Panc1 (cell line): ENCODE measurements around the gene BHLHA15. TPM values are rescaled to one million over a fixed set of nuclear protein-coding genes. Genes with fewer than 3 reads are reported as not detected.

Experiments
- ATAC-seq: fragments of 200-7000 bp; cut with Tn5 transposase; 2 replicates; pipeline ENCODE4 v1.9.1; 2020; ENCODE audit warnings: mild to moderate bottlenecking, moderate library complexity
- BruUV-seq: library from RNA; stranded (reverse); fragments of 400-500 nt; replicated peaks from 2 replicates; lab custom pipeline; 2021; lab: Mats Ljungman, UMichigan
- CTCF ChIA-PET: fragments of 300-600 bp; sonication (Branson Sonifier 250); formaldehyde crosslinking; loops from one replicate; lab custom pipeline; 2022; ENCODE audit warnings: antibody characterized with exemption; lab: Charles Lee
- POLR2A ChIA-PET: fragments of 300-600 bp; sonication (Branson Sonifier 250); formaldehyde crosslinking; loops from one replicate; lab custom pipeline; 2022; ENCODE audit warnings: antibody characterized with exemption; lab: Charles Lee
- DNase-seq: peaks from one replicate; pipeline ENCODE4 v3.0.0-alpha.2; 2010; ENCODE audit warnings: low read depth, low spot score
- H3K27ac ChIP-seq: 2 replicates; pipeline ENCODE4 v1.5.1; 2011; ENCODE audit warnings: mild to moderate bottlenecking, low read length, inconsistent platforms
- H3K27me3 ChIP-seq: fragments of 200-500 bp; sonication (Bioruptor generic); 2 replicates; pipeline ENCODE4 v1.6.0; 2014; ENCODE audit warnings: low read length, inconsistent platforms; ENCODE audit not compliant: control insufficient read depth, insufficient read depth
- H3K36me3 ChIP-seq: fragments of 200-500 bp; sonication (Bioruptor generic); 2 replicates; pipeline ENCODE4 v1.5.1; 2014; ENCODE audit warnings: inconsistent platforms, mild to moderate bottlenecking, low read length, moderate library complexity; ENCODE audit not compliant: control insufficient read depth, insufficient read depth
- H3K4me1 ChIP-seq: 2 replicates; pipeline ENCODE4 v1.5.1; 2011; ENCODE audit warnings: inconsistent platforms, mild to moderate bottlenecking, low read length, moderate library complexity; ENCODE audit not compliant: control insufficient read depth, insufficient read depth
- H3K4me3 ChIP-seq, 2 experiments: 2 replicates each; pipeline ENCODE4 v1.5.1; 2011 to 2012; ENCODE audit warnings: low read depth in 2 of 2, low read length in 2 of 2, mild to moderate bottlenecking in 2 of 2, inconsistent platforms in 1 of 2, moderate library complexity in 1 of 2
- H3K9me3 ChIP-seq: fragments of 200-500 bp; sonication (Bioruptor generic); 2 replicates; pipeline ENCODE4 v1.5.1; 2014; ENCODE audit warnings: low read depth, mild to moderate bottlenecking, inconsistent platforms, low read length, moderate library complexity; ENCODE audit not compliant: control insufficient read depth, insufficient read depth
- CTCF ChIP-seq: fragments of 450-650 bp; IDR thresholded peaks from 2 replicates; pipeline ENCODE4 v1.5.1; 2017; ENCODE audit warnings: mild to moderate bottlenecking
- POLR2AphosphoS5 ChIP-seq: IDR thresholded peaks from 2 replicates; pipeline ENCODE4 v1.6.1; 2012; ENCODE audit warnings: mild to moderate bottlenecking, low read depth, low read length, moderate library complexity
- REST ChIP-seq, 2 experiments: IDR thresholded peaks; 2 replicates each; pipeline ENCODE4 v1.6.1; 2011 to 2012; ENCODE audit warnings: low read depth in 2 of 2, control low read depth in 1 of 2, low read length in 1 of 2, mild to moderate bottlenecking in 1 of 2, moderate library complexity in 1 of 2; ENCODE audit not compliant: insufficient read depth in 1 of 2
- SIN3A ChIP-seq: IDR thresholded peaks from 2 replicates; pipeline ENCODE4 v1.6.1; 2012; ENCODE audit warnings: low read depth, mild to moderate bottlenecking, low read length, moderate library complexity, borderline replicate concordance; ENCODE audit not compliant: insufficient read depth
- TCF7L2 ChIP-seq: IDR thresholded peaks from 2 replicates; pipeline ENCODE4 v1.6.1; 2011; ENCODE audit warnings: mild to moderate bottlenecking, low read depth, low read length, inconsistent platforms
- in situ Hi-C: cut with HindIII; loops from 2 replicates; pipeline ENCODE4 v1.10.0; 2016; ENCODE audit warnings: low sequenced_read_pairs, low pct_unique_long_range_greater_than_20kb
- intact Hi-C: fragments of 100-400 bp; cut with micrococcal nuclease; formaldehyde crosslinking; loops from one replicate; pipeline ENCODE4 v1.10.0; 2022; ENCODE audit not compliant: unreplicated experiment
- total RNA-seq: library from RNA; stranded (reverse); gene quantifications from one replicate; pipeline ENCODE4 v1.2.1, GENCODE V29; 2021; ENCODE audit not compliant: unreplicated experiment

Gene BHLHA15
- total RNA-seq, 1 experiment from 2014 or later: 0.26 TPM

- ChIA-PET CTCF (interaction anchor here (0.7 kb wide), 1 partner anchor 10 kb away, joined by 11 read pairs; no protein-coding TSS in a partner anchor), POLR2A (no interaction called here)
- no TSS peak for BruUV-seq
- in situ Hi-C loops (no loop called here), intact Hi-C loops (no loop called here)
- Histone ChIP-seq H3K36me3 (no peaks in the 10 kb centered on the region; the same call in 1 of the 2 replicates), H3K27me3 (no peaks in the 10 kb centered on the region), H3K9me3 (no peaks in the 10 kb centered on the region), H3K27ac (no peak overlapping the region), H3K4me3 (no peak overlapping the region), H3K4me1 (peaks cover 9% of the 10 kb centered on the region)
- ATAC-seq (no peak), DNase-seq (no peak)
- TF ChIP-seq POLR2AphosphoS5 (no peak), TCF7L2 (no peak), CTCF (no peak), SIN3A (no peak), REST (IDR thresholded peaks at IDR 0.05; ENCODE audit: insufficient read depth in 1 of 2, low read depth in 2 of 2, low read length in 1 of 2) (no peak)
These were observed 37.9 kb downstream of the BHLHA15 start for GRCh38 chr7:98249106-98249505.

- intact Hi-C loops (no loop called here), in situ Hi-C loops (no loop called here)
- H3K27ac ChIP-seq: no peak overlapping the region
- BruUV-seq: TSS peak; percentile 89
- no peaks in the 10 kb centered on the region; the same call in 1 of the 2 replicates for H3K36me3 ChIP-seq
- H3K4me3 ChIP-seq: peak overlapping the region in 1 of 2 experiments; percentile 76; a peak in 2 of 4 replicates
- CTCF ChIA-PET: interaction anchor here (0.6 kb wide), 1 partner anchor 180 kb away, joined by 3 read pairs; no protein-coding TSS in a partner anchor
- peaks cover 9% of the 10 kb centered on the region for H3K4me1 ChIP-seq
- ATAC-seq (no peak), DNase-seq (no peak)
- POLR2A ChIA-PET: interaction anchor here (0.6 kb wide), 1 partner anchor 1863 kb away, joined by 5 read pairs; no protein-coding TSS in a partner anchor
- no peaks in the 10 kb centered on the region for H3K27me3 ChIP-seq
- no peak for TF ChIP-seq POLR2AphosphoS5
- no peak for TF ChIP-seq TCF7L2
- TF ChIP-seq SIN3A: no peak
- TF ChIP-seq REST (IDR thresholded peaks at IDR 0.05; ENCODE audit: insufficient read depth in 1 of 2, low read depth in 2 of 2, low read length in 1 of 2): no peak
- no peaks in the 10 kb centered on the region for H3K9me3 ChIP-seq
These were observed 39.5 kb downstream of the BHLHA15 start for GRCh38 chr7:98250789-98251188.
